RPMI7951 (cell line): Measurements from ENCODE around the gene CSN3. TPM values are rescaled to one million over a fixed set of nuclear protein-coding genes. Genes with fewer than 3 reads are reported as not detected.
"Not testable (repeated sequence)": the region's sequence is repeated elsewhere in the genome, so short reads cannot be mapped to it uniquely, and the experiment has no call there.

ENCODE experiments used
- DNase-seq: peaks from one replicate; pipeline ENCODE4 v3.0.0-alpha.2; 2012; ENCODE audit warnings: low read depth
- total RNA-seq: library from RNA; depleted of rRNA; stranded (reverse); fragments of >200 nt; shearing (Covaris generic); gene quantifications from 2 replicates; pipeline ENCODE4 v1.2.3, GENCODE V29; 2014; rRNA removed

The CSN3 gene, protein sequence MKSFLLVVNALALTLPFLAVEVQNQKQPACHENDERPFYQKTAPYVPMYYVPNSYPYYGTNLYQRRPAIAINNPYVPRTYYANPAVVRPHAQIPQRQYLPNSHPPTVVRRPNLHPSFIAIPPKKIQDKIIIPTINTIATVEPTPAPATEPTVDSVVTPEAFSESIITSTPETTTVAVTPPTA
- not detected in 2 replicates for total RNA-seq

DNA sequence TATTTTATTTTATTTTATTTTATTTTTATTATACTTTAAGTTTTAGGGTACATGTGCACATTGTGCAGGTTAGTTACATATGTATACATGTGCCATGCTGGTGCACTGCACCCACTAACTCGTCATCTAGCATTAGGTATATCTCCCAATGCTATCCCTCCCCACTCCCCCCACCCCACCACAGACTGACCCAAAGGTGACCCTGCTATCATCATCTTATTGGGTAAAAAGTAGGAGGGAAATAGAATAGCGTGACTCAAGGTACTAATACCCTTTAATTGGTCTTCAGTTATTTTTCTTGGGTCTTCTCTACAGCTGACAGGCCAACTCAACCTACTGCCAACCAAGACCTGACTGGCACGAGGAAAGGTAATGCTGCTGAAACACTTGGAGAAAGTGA is at the start of gene CSN3:
TSS of gene CSN3 (plus strand) at position 301 of the 400 bp plus-strand sequence. CDS start 2,223 bp downstream, outside the sequence.
- not testable (repeated sequence) for DNase-seq

DNA sequence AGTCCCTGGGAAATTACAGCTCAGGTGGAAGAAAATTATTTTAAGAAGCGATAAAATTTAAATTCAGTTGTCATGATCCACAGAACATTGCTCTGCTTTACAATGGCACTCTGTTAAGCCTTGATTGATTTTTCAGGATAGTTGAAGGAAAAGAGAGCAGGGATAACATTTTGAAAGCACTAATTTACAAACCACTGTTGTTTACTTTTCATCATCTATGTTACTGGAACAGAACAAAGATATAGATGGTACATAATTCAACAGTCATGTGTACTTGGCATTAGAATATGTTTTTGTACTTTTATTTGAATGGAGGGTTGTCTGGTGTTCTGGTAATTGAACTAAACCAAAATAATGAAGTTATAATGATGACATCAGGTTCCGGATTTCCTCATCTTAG is 49.5 kb upstream of the CSN3 start:
- DNase-seq, result no peak

DNA sequence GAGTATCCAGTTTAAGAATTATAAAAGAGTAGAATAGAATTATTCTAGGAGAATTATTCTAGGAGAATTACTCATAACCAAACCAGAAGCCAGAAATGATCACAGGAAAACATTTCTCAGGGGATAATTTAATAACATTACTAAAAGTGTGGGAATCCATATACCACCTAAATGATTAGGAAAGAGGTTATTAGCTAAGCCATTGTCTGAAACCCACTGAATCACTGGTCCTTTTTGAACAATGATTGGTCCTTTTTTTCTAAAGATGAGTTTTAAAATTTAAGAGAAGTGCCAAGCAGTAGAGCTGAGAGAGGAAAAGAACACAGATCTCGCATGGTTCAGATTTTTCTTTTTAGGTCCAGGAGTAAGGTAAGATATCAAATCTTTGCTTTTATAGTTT is 47.0 kb upstream of the CSN3 start, which contains the start of gene ODAM:
TSS of gene ODAM (plus strand) at position 301 of the 400 bp plus-strand sequence. CDS start 819 bp downstream, outside the sequence.
- DNase-seq, result no peak

DNA sequence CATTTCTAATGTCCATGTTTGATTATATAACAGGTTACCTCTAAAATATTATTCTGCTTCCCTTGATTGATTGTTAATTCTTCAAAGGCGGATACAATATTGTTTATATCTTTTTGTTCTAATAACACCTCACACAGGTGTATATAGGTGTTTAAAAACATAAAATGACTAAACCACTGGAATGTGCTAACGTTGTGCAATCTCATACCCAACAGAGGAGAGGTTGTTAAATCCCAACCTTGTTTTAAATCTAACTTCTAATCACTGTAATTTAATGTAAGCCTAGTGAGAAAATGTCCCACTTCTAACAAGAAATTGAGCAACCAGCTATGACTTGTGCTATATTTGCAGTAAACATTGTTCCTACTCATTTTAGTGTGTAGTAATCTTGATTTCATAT is 45.5 kb upstream of the CSN3 start:
- no peak for DNase-seq

DNA sequence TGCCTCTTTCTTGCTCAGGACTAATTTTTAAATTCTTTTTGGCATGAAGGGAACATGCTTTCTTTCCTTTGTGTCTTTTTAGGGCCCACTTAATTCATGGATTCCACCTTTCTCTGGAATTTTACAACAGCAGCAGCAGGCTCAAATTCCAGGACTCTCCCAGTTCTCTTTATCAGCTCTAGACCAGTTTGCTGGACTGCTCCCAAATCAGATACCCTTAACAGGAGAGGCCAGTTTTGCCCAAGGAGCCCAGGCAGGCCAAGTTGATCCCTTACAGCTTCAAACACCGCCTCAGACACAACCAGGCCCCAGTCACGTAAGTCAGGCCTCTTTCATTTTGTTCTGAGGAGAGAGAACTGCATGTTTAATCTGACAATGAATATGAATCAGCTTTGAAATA is 44.6 kb upstream of the CSN3 start:
- no peak for DNase-seq

DNA sequence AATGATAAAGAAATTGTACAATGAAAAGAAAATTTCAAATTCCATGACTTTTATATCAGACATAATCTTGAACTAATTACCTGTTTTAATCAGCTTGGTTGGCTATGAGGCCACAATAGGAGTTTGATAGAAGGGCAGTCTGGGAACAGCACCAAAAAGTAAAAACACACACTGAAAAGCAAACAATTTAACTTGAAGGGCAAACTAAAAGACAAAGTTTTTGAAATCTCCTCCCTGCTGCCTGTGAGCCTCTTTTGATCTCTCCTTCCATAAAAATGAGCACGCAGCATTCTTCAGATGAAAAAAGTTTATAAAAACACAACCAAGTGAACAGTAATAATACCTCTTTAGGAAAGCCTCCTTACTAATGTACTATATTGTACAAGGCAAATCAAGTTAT is 38.8 kb upstream of the CSN3 start:
- DNase-seq, result no peak

DNA sequence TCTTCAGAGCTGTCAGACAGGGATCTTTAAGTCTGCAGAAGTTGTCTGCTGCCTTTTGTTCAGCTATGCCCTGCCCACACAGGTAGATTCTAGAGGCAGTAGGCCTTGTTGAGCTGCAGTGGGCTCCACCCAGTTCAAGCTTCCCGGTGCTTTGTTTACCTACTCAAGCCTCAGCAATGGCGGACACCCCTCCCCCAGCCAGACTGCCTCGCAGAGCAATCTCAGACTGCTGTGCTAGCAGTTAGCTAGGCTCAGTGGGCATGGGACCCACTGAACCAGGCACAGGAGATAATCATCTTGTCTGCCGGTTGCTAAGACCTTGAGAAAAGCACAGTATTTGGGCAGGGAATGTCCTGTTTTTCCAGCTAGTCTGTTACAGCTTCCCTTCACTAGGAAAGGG is 29.6 kb upstream of the CSN3 start:
- not testable (repeated sequence) for DNase-seq

DNA sequence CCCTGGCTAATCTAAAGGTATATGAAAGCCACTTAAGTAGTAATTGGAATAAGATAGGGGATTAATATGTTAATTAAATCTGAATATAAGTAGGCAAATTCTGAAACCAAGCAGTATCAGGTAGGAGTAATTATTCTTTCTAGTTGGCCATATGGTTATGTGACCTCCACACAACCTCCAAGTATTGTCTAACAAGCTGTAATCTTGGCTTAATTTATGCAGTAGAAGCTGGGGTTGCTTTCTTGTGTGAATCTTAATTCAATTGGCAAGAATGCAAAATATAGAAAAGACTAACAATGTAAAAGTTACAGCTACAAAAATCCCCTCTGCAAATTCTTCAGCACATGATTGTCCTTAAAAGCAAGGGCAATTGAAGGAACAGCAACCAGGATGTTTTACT is 26.3 kb upstream of the CSN3 start:
- DNase-seq, result not testable (repeated sequence)

DNA sequence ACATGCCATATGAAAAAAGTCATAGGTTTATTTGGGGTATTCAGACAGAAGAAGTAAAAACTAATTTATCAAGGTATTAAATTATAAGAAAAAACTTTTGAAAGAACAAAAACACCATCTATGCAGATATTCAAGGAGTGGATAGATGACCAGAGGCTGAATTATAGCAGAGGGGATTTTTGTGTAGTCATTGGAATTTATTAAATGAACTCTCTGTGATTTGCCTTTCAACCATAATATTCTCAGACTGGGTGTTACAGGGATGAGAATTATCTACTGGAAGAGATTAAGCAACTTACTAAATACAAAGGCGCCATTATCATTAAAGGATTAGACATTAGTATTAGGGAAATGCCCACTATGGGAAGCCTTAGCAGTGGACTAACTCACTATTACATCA is 25.8 kb upstream of the CSN3 start:
- not testable (repeated sequence) for DNase-seq

DNA sequence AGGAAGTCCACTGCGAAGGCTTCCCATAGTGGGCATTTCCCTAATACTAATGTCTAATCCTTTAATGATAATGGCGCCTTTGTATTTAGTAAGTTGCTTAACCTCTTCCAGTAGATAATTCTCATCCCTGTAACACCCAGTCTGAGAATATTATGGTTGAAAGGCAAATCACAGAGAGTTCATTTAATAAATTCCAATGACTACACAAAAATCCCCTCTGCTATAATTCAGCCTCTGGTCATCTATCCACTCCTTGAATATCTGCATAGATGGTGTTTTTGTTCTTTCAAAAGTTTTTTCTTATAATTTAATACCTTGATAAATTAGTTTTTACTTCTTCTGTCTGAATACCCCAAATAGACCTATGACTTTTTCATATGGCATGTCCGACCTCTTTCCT is 21.0 kb upstream of the CSN3 start:
- DNase-seq, result not testable (repeated sequence)

DNA sequence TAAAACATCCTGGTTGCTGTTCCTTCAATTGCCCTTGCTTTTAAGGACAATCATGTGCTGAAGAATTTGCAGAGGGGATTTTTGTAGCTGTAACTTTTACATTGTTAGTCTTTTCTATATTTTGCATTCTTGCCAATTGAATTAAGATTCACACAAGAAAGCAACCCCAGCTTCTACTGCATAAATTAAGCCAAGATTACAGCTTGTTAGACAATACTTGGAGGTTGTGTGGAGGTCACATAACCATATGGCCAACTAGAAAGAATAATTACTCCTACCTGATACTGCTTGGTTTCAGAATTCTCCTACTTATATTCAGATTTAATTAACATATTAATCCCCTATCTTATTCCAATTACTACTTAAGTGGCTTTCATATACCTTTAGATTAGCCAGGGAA is 20.6 kb upstream of the CSN3 start:
- not testable (repeated sequence) for DNase-seq

DNA sequence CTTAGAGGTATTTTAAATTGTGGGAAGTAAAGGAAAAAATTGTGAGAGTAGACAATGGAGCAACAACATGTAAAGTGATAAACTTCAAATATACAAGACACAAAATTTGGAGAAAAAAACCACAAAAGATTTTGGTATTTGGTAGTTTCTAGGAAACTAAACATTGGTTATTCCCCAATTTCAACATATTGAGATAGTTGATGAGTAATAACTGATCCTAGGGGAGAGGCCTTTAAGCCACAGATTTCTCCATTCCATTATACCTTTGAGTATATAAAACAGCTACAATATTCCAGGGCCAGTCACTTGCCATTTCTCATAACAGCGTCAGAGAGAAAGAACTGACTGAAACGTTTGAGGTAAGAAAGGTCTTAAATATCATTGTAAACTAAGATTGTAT is 16.6 kb upstream of the CSN3 start, which contains the start of gene FDCSP:
TSS of gene FDCSP (plus strand) at position 301 of the 400 bp plus-strand sequence. CDS start 5,071 bp downstream, outside the sequence.
- no peak for DNase-seq

DNA sequence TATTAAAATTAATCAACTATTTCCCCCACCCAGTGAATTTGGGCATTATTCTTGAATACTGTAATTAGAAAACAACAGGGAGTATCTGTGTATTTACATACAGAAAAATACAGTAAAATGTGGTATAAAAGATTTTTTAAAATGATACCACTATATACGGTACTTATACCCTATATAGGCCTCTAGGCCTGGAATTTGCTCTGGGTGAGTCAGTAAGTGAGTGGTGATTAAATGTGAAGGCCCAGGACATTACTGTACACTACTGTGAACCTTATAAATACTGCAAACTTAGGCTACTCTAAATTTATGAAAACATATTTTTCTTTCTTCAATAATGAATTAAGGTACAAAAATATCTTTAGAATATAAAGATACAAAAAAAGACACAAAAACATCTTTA is 6.3 kb upstream of the CSN3 start:
- no peak for DNase-seq

DNA sequence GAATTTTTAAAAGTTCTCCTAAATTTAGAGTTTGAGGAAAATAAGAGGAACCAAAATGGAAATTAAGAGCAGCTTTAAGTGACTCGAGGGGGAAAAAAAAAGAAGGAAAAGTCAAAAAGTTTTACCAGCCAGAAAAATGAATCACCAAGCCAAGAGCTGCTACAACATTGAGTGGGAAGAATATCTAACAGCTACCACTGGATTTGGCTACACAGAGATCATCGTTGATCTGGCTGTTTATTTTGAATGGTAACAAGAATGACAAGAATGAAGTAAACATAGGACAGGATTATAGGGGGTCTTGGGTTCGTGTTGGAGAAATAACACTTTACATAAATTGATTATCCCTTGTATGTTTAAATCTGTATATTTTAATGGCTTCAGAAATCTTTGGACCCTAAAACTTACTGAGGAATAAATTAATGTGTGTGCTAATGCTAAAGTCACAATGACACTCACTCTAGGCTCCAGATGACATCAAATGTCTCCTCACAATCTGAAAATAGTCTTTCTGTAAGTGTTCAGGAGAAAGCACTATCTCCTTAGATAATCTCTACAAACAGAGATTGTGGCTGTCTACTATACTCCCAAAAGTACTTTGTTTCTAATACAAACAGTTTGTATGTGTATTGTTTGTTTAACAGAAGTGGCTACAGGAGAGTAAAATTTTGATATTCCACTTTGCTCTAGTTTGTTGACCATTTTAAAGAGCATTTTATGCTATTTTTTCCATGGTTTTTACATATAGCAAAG is 3.1 kb upstream of the CSN3 start:
- DNase-seq, result no peak

DNA sequence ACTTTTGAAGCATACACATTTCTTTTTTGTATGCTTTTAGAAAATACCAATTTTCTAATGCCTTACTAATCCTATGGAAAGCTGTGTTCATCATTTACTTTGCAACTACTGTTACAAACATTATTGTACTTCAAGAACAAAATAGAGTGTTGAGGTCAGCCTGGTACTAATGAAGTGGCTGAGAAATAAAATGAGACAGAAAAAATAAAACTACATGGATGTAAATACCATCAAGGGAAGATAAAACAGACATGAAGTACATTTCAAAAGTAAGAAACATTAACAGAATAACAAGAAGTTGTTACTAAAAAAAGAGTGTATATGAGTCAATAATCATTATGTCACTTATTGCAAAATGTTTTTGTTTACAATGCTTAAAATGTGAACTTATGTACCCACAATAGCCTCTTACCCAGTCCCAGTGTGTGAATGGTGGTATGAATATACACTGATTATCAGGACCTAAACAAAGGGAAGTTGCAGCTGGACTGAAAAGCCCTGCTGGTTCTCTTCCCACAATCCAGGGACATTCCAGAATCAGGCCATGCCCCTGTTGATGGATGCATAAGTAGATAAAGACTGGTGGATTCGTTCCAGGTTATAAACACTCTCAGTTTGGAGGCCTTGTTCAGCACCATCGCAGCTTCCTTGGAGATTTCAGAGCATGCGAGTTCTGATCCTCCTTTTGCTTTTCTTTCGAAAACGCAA is 2.4 kb upstream of the CSN3 start:
- DNase-seq, result no peak

DNA sequence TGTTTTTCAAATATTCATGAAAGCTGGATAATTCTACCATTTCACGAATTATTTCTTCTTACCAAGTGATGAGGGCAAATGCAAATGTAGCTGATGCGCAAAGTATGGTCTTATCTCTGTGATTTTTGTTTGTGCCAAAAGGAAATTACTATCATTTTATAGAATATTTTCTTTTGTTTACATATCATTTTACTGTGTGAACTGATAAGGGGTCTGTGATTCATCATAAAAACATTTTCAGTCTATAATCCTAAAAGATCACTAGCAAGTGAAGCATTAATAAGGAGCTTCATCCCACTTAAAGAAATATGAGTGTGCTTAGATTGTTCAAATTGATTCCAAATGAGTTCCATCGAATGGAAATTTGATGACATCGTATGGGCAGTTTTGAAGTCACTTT is 694 bp downstream of the CSN3 start:
- DNase-seq, result no peak

DNA sequence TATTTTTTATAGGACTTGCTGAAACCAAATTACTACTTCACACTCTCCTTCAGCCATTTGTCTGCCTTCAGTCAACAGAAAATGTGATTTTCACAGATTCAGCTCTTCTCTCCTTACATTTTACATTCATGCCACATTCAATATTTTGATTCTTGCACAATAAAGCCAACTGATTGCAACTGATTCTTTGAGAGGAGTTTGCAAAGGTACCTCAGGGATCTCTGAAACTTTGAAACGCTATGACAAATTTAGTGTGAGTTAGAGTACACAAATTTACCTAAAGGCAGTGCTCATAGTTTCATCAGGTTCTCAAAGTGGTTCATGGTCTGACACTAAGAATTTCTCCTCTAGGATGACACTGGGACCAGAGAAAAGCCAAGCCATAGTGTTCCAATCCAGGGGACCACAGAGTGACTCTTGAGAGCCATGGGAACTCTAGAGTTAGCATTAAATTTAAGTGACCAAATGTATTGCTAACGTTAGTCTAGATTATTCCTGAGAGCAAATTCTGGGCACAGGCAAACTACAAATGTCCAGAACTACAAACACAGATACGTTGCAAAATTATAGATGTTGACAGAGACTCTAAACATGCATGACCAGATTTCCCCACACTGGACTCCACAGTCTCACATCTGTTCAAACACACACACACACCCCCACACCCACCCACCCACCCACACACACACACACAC is 9.0 kb downstream of the CSN3 start:
- DNase-seq, result no peak

DNA sequence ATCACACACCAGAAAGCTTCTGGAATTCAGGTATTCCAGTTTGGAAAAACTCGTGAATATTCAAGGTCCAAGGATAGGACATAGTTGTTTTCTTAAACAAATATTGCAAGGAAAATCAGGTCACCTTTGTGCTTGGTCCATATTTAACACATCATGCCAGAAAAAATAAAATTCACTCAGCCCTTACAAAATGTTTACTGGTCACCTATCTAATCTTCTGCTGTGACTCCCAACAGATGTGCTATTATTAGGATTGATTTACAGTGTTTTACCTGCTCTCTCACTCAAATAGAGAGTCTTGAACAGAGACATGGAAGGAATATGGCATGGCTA is 9.5 kb downstream of the CSN3 start:
- no peak for DNase-seq

DNA sequence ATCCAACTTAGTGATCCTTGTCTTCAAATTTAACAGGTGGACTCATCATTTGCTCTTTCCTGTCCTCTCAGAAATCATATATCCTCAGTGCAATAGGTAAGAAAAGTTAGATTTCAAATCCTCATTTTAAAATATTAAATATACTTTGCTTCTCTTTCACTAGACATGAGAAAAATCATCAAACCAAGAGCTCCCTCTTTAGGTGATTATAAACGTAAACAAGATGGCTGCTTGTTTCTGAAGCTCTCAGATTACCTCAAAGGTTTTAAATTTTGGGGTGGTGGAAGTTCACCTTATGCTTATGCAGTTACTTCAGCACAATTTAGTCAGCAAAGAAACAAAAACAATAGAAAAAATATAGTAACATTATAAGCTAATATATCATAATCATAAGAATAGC is 27.3 kb downstream of the CSN3 start:
- no peak for DNase-seq

DNA sequence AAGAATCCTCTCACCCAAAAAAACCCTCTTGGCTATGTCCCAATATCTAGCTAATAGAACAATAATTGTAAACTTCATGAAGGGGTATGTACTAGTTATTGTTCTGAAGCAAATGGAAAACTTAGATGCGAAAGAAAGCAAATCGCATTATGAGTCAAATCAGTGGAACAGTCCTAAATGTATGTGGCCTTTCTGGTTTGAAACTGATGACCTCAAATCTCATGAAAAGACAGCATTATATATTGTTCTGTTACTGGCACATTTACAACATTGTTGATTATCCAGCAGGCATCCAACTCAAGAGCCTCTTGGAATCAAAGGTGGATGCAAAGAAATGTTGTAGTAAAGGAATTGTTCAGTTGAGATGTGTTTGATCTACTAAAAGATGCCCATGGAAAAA is 34.7 kb downstream of the CSN3 start:
- no peak for DNase-seq

DNA sequence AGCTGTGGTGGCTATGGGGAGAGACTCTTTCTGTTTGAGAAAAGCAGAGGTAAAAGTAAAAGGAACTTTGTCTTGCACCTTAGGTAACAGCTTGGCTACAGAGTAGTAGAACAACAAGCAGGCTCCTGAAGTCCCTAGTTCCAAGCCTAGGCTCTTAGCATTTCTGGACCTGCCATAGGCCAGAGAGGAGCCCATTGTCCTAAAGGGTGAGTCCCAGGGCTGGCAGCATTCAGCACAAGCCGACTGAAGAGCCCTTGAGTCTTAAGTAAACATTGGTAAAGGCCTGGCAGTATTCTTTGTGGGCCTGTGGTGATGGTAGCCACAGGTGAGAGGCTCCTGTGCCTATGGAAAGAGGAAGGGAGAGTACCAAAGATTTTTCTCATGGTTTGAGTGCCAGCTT is 38.2 kb downstream of the CSN3 start:
- DNase-seq, result no peak

DNA sequence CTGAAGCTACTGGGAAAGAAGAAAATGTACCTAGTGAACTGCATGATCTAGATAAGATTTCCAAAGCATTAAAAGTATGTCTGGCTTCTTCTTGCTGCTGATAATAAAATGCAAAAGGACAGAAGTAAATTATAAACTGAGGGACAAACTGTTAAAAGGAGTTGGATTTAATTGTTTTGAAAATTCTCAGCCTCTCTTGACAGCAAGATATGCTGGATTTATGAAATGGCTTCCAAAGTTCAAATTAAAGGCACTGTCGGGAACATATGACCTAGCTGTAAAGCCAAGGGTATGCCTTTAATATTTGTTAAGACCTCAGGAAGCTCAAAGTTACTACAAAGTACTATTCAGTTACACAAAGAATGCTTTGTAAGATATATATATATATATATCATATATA is 46.3 kb downstream of the CSN3 start:
- DNase-seq, result no peak
